Measurements from ENCODE around the gene CEBPA.

DNA sequence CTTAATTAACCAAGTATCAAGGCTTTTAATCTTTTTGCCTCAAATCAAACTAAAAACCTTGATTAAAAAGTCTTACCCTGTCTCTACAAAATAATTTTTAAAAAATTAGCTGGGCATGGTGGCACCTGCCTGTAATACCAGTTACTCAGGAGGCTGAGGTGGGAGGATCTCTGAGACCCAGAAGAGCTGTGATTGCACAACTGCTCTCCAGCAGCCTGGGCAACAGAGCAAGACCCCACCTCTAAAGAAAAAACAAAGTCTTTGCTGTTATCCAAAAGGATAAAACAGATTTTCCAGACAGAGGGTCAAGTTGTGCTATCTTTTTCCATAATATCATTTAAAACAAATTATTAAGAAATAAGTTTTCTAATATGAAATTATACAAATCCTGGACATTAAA is 44.3 kb upstream of the CEBPA start:
- TF ChIP-seq CTCF (conservative IDR thresholded peaks at IDR 0.05) (no peak), ZFX (IDR thresholded peaks at IDR 0.05) (no peak)

Data from C4-2B (cell line).